Measurements from ENCODE around the gene ERBB2.

ERBB2 gene

GRCh38 chr17:39729280-39729851 is 29.5 kb downstream of the ERBB2 start:
- Histone ChIP-seq H3K9ac (ENCODE audit: insufficient read length) (peak overlapping the region; percentile 76), H3K4me3 (peak overlapping the region; percentile 88), H3K27ac (no peak overlapping the region), H3K9me3 (ENCODE audit: low read depth, low read length) (no peaks in the 10 kb centered on the region), H3K36me3 (ENCODE audit: insufficient read depth, low read length) (no peaks in the 10 kb centered on the region; the same call in 1 of the 2 replicates)
- TF ChIP-seq FOXP2 (optimal IDR thresholded peaks at IDR 0.05; ENCODE audit: control extremely low read depth, extremely low read length, insufficient read depth), result no peak
- no peak for TF ChIP-seq EZH2 (IDR thresholded peaks at IDR 0.05)
- TF ChIP-seq POLR2AphosphoS5 (IDR thresholded peaks at IDR 0.05; ENCODE audit: borderline replicate concordance, low read depth, low read length), result no peak
- DNase-seq (ENCODE audit: low read depth, low spot score), result no peak

GRCh38 chr17:39730095-39730921 is 30.4 kb downstream of the ERBB2 start, which contains the start of gene MIEN1:
Gene MIEN1 (minus strand): TSS chr17:39730532. CDS start chr17:39730495, 37 bp downstream.
- H3K36me3 ChIP-seq (ENCODE audit: insufficient read depth, low read length), result no peaks in the 10 kb centered on the region; the same call in 1 of the 2 replicates
- peak within 1 kb of the TSS; percentile 88 for H3K4me3 ChIP-seq
- H3K9ac ChIP-seq (ENCODE audit: insufficient read length), result peak within 1 kb of the TSS; percentile 76
- no peak within 1 kb of the TSS for H3K27ac ChIP-seq
- no peak for DNase-seq (ENCODE audit: low read depth, low spot score)
- TF ChIP-seq POLR2AphosphoS5 (IDR thresholded peaks at IDR 0.05; ENCODE audit: borderline replicate concordance, low read depth, low read length), result peak; percentile 74; the same call in 1 of the 2 replicates
- no peak for TF ChIP-seq EZH2 (IDR thresholded peaks at IDR 0.05)
- H3K9me3 ChIP-seq (ENCODE audit: low read depth, low read length), result no peaks in the 10 kb centered on the region

GRCh38 chr17:39732586-39732985 is 32.7 kb downstream of the ERBB2 start:
- no peak overlapping the region for H3K9ac ChIP-seq (ENCODE audit: insufficient read length)
- TF ChIP-seq EZH2 (IDR thresholded peaks at IDR 0.05), result no peak
- no peak for TF ChIP-seq POLR2AphosphoS5 (IDR thresholded peaks at IDR 0.05; ENCODE audit: borderline replicate concordance, low read depth, low read length)
- no peak for TF ChIP-seq FOXP2 (optimal IDR thresholded peaks at IDR 0.05; ENCODE audit: control extremely low read depth, extremely low read length, insufficient read depth)
- no peaks in the 10 kb centered on the region; the same call in 1 of the 2 replicates for H3K36me3 ChIP-seq (ENCODE audit: insufficient read depth, low read length)
- no peak overlapping the region for H3K4me3 ChIP-seq
- H3K9me3 ChIP-seq (ENCODE audit: low read depth, low read length), result no peaks in the 10 kb centered on the region
- no peak for DNase-seq (ENCODE audit: low read depth, low spot score)
- no peak overlapping the region for H3K27ac ChIP-seq

- no peak overlapping the region for H3K9ac ChIP-seq (ENCODE audit: insufficient read length)
- TF ChIP-seq EZH2 (IDR thresholded peaks at IDR 0.05), result no peak
- no peak for TF ChIP-seq POLR2AphosphoS5 (IDR thresholded peaks at IDR 0.05; ENCODE audit: borderline replicate concordance, low read depth, low read length)
- TF ChIP-seq FOXP2 (optimal IDR thresholded peaks at IDR 0.05; ENCODE audit: control extremely low read depth, extremely low read length, insufficient read depth), result no peak
- H3K27ac ChIP-seq, result no peak overlapping the region
- no peak for DNase-seq (ENCODE audit: low read depth, low spot score)
- H3K4me3 ChIP-seq, result no peak overlapping the region
- no peaks in the 10 kb centered on the region for H3K9me3 ChIP-seq (ENCODE audit: low read depth, low read length)
- H3K36me3 ChIP-seq (ENCODE audit: insufficient read depth, low read length), result no peaks in the 10 kb centered on the region
Observed at GRCh38 chr17:39735882-39736281, 36.0 kb downstream of the ERBB2 start.

- no peak for DNase-seq (ENCODE audit: low read depth, low spot score)
- Histone ChIP-seq H3K27ac (no peak overlapping the region), H3K36me3 (ENCODE audit: insufficient read depth, low read length) (no peaks in the 10 kb centered on the region), H3K9ac (ENCODE audit: insufficient read length) (no peak overlapping the region), H3K4me3 (no peak overlapping the region), H3K9me3 (ENCODE audit: low read depth, low read length) (no peaks in the 10 kb centered on the region)
- TF ChIP-seq EZH2 (IDR thresholded peaks at IDR 0.05) (no peak), FOXP2 (optimal IDR thresholded peaks at IDR 0.05; ENCODE audit: control extremely low read depth, extremely low read length, insufficient read depth) (no peak), POLR2AphosphoS5 (IDR thresholded peaks at IDR 0.05; ENCODE audit: borderline replicate concordance, low read depth, low read length) (no peak)
Observed at GRCh38 chr17:39736319-39737165, 36.7 kb downstream of the ERBB2 start.

GRCh38 chr17:39737206-39737759 is 37.4 kb downstream of the ERBB2 start:
- H3K9ac ChIP-seq (ENCODE audit: insufficient read length), result no peak overlapping the region
- no peak for DNase-seq (ENCODE audit: low read depth, low spot score)
- H3K9me3 ChIP-seq (ENCODE audit: low read depth, low read length), result no peaks in the 10 kb centered on the region
- H3K4me3 ChIP-seq, result no peak overlapping the region
- H3K36me3 ChIP-seq (ENCODE audit: insufficient read depth, low read length), result no peaks in the 10 kb centered on the region
- TF ChIP-seq POLR2AphosphoS5 (IDR thresholded peaks at IDR 0.05; ENCODE audit: borderline replicate concordance, low read depth, low read length) (no peak), FOXP2 (optimal IDR thresholded peaks at IDR 0.05; ENCODE audit: control extremely low read depth, extremely low read length, insufficient read depth) (no peak), EZH2 (IDR thresholded peaks at IDR 0.05) (no peak)
- H3K27ac ChIP-seq, result no peak overlapping the region

- no peak for DNase-seq (ENCODE audit: low read depth, low spot score)
- no peak within 1 kb of the TSS for H3K27ac ChIP-seq
- H3K36me3 ChIP-seq (ENCODE audit: insufficient read depth, low read length), result no peaks in the 10 kb centered on the region
- TF ChIP-seq POLR2AphosphoS5 (IDR thresholded peaks at IDR 0.05; ENCODE audit: borderline replicate concordance, low read depth, low read length) (no peak), EZH2 (IDR thresholded peaks at IDR 0.05) (no peak), FOXP2 (optimal IDR thresholded peaks at IDR 0.05; ENCODE audit: control extremely low read depth, extremely low read length, insufficient read depth) (no peak)
- no peaks in the 10 kb centered on the region for H3K9me3 ChIP-seq (ENCODE audit: low read depth, low read length)
- peak within 1 kb of the TSS; percentile 57; the same call in 1 of the 2 replicates for H3K4me3 ChIP-seq
- no peak within 1 kb of the TSS for H3K9ac ChIP-seq (ENCODE audit: insufficient read length)
Observed at GRCh38 chr17:39737760-39738567, 38.1 kb downstream of the ERBB2 start, which contains the start of gene GRB7. Gene GRB7 (plus strand): TSS chr17:39737938. CDS start chr17:39742302, 4,364 bp downstream.
